Effector memory CD4-positive, alpha-beta T cell (primary cell): Measurements from ENCODE around the gene GUF1.
"Not testable (repeated sequence)": the region's sequence is repeated elsewhere in the genome, so short reads cannot be mapped to it uniquely, and the experiment has no call there.

Experiments
- DNase-seq, 3 donors: peaks; one replicate each; pipeline ENCODE4 v3.0.0-alpha.2; 2020
- H3K27ac ChIP-seq: 2 replicates; pipeline ENCODE4 v1.7.0; 2013; ENCODE audit warnings: mild to moderate bottlenecking, low read length, moderate library complexity; ENCODE audit not compliant: insufficient read depth, poor library complexity, severe bottlenecking
- H3K27me3 ChIP-seq: replicated peaks from 2 replicates; pipeline ENCODE4 v1.7.0; 2013; ENCODE audit warnings: mild to moderate bottlenecking, low read length; ENCODE audit not compliant: insufficient read depth, control insufficient read depth, poor library complexity, severe bottlenecking
- H3K36me3 ChIP-seq: 2 replicates; pipeline ENCODE4 v1.7.0; 2013; ENCODE audit warnings: mild to moderate bottlenecking, low read length, moderate library complexity; ENCODE audit not compliant: control insufficient read depth, insufficient read depth
- H3K4me1 ChIP-seq: 2 replicates; pipeline ENCODE4 v1.7.0; 2013; ENCODE audit warnings: low read length, mild to moderate bottlenecking; ENCODE audit not compliant: control insufficient read depth, insufficient read depth, poor library complexity, severe bottlenecking
- H3K4me3 ChIP-seq: 2 replicates; pipeline ENCODE4 v1.7.0; 2013; ENCODE audit warnings: low read length, low read depth, mild to moderate bottlenecking; ENCODE audit not compliant: insufficient read depth, poor library complexity, severe bottlenecking
- H3K9me3 ChIP-seq: 2 replicates; pipeline ENCODE4 v1.7.0; 2013; ENCODE audit warnings: mild to moderate bottlenecking, low read length, moderate library complexity; ENCODE audit not compliant: control insufficient read depth

GUF1 gene

GRCh38 chr4:44727471-44727870 is 49.3 kb downstream of the GUF1 start:
- Histone ChIP-seq H3K4me3 (no peak overlapping the region), H3K27me3 (no peaks in the 10 kb centered on the region), H3K36me3 (no peaks in the 10 kb centered on the region), H3K27ac (no peak overlapping the region), H3K9me3 (no peaks in the 10 kb centered on the region), H3K4me1 (peaks cover 18% of the 10 kb centered on the region)
- DNase-seq, result no peak

DNA sequence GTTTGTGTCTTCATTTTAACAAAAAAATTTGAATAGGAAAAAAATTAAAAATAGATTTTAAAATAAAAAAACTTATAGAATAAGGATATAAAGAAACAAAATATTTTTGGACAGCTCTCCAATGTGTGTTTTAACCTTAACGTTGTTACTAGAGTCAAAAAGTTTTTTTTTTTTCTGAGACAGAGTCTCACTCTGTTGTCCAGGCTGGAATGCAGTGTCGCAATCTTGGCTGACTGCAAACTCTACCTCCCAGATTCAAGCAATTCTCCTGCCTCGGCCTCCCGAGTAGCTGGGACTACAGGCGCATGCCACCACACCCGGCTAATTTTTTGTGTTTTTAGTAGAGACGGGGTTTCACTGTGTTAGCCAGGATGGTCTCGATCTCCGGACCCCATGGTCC is 50.5 kb downstream of the GUF1 start:
- H3K36me3 ChIP-seq, H3K9me3 ChIP-seq, DNase-seq, H3K27ac ChIP-seq, H3K4me3 ChIP-seq, H3K27me3 ChIP-seq: not testable (repeated sequence)
- H3K4me1 ChIP-seq, result peaks cover 18% of the 10 kb centered on the region

- H3K27ac ChIP-seq, result no peak overlapping the region
Measured at GRCh38 chr4:44736900-44737299, 58.7 kb downstream of the GUF1 start.

DNA sequence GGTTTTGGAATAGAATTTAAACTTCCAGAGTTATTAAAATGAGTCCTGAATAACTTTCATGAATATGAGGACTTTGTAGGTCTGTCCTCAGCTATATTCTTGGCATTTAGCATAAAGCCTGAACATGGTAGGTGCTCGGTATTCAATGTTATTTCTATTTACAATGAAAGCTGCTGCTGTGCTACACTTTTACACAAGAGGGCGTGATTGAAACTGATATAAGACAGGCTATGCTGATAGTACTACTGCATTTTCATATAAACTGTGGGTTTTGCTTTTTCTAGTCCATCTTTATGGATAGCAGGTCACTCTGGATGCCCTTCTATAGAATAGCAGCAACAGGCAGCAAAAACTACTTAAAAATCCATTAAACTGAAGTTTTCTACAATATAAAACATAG is 60.4 kb downstream of the GUF1 start:
- Histone ChIP-seq H3K9me3 (no peaks in the 10 kb centered on the region), H3K27ac (no peak overlapping the region), H3K4me3 (no peak overlapping the region), H3K36me3 (no peaks in the 10 kb centered on the region), H3K27me3 (no peaks in the 10 kb centered on the region), H3K4me1 (no peaks in the 10 kb centered on the region)
- DNase-seq, result no peak

More at GRCh38 chr4:44736900-44737299, 58.7 kb downstream of the GUF1 start:
- H3K4me1 ChIP-seq, result no peaks in the 10 kb centered on the region
- no peaks in the 10 kb centered on the region for H3K36me3 ChIP-seq
- H3K27me3 ChIP-seq, result no peaks in the 10 kb centered on the region
- H3K4me3 ChIP-seq, result no peak overlapping the region
- no peak for DNase-seq
- H3K9me3 ChIP-seq, result no peaks in the 10 kb centered on the region

GRCh38 chr4:44740201-44740600 is 62.0 kb downstream of the GUF1 start:
- H3K27ac ChIP-seq, result no peak overlapping the region
- no peak for DNase-seq
- H3K9me3 ChIP-seq, result no peaks in the 10 kb centered on the region
- H3K4me3 ChIP-seq, result no peak overlapping the region
- H3K36me3 ChIP-seq, result no peaks in the 10 kb centered on the region
- H3K4me1 ChIP-seq, result no peaks in the 10 kb centered on the region
- no peaks in the 10 kb centered on the region for H3K27me3 ChIP-seq
